ENCODE measurements around the gene S100A7. TPM values are rescaled to one million over a fixed set of nuclear protein-coding genes. Genes with fewer than 3 reads are reported as not detected.

S100A7 gene
- total and polyA plus RNA-seq, 2 of the 4 experiments (the other 2 are of a cell fraction), result not detected

- intact Hi-C loops (cut with micrococcal nuclease), result loop anchor here (10.0 kb wide), 1 partner anchor 478 kb away; the partner anchor contains the start of gene RAB13
- H3K9me3 ChIP-seq (ENCODE audit: control insufficient read depth, insufficient read depth, low read length), result no peaks in the 10 kb centered on the region
- POLR2A ChIA-PET (ENCODE audit: unreplicated experiment), result interaction anchor here (1.1 kb wide), 1 partner anchor 111 kb away, joined by 3 read pairs; no protein-coding TSS in a partner anchor
- H3K14ac ChIP-seq (replicated peaks; ENCODE audit: low read depth, low read length), result peak overlapping the region; percentile 55
- peak overlapping the region; percentile 98 for H2AK5ac ChIP-seq (ENCODE audit: low read depth, low read length)
- peak overlapping the region; percentile 91 for H3K27ac ChIP-seq (ENCODE audit: insufficient read depth, low read length)
- peak overlapping the region; percentile 86 for H2BK20ac ChIP-seq (ENCODE audit: low read depth, low read length)
- peak overlapping the region; percentile 36 for H3K56ac ChIP-seq (ENCODE audit: extremely low read depth, insufficient read depth, low read length)
- H2BK5ac ChIP-seq (ENCODE audit: low read depth, low read length, poor library complexity, severe bottlenecking), result peak overlapping the region; percentile 54
- ATAC-seq (ENCODE audit: low read depth), result peak; percentile 86
- H4K8ac ChIP-seq (ENCODE audit: low read depth in 2 of 2, low read length in 2 of 2), result peak overlapping the region; percentile 79 to 82
- H3K4ac ChIP-seq (ENCODE audit: low read depth, low read length), result peak overlapping the region; percentile 86
- peaks cover 12% of the 10 kb centered on the region for H3K9me1 ChIP-seq (ENCODE audit: insufficient read depth, low read length)
- WGBS, 2 experiments (ENCODE audit: extremely low coverage in 2 of 2, insufficient read length in 1 of 2), result 0% methylated on average over 1 of the region's 7 CpGs; no CpG with 5 or more reads in 1 of the 2 experiments
- H3K4me1 ChIP-seq (ENCODE audit: control insufficient read depth, insufficient read depth, low read length), result peaks cover 23% of the 10 kb centered on the region
- H4K5ac ChIP-seq (ENCODE audit: low read depth, low read length), result peak overlapping the region; percentile 27; the same call in 1 of the 2 replicates
- DNase-seq, result peak; percentile 91
- H3K4me2 ChIP-seq (ENCODE audit: low read depth, low read length), result peak overlapping the region; percentile 51
- H4K91ac ChIP-seq (ENCODE audit: insufficient read depth, low read depth, low read length), result peak overlapping the region; percentile 81
- CTCF ChIA-PET, result interaction anchor here (0.9 to 2.4 kb wide), 5 partner anchors 11 to 121 kb away, joined by 3 to 11 read pairs (median 4); partner anchors contain the start of genes S100A1 and S100A13
- H3K9ac ChIP-seq (ENCODE audit: low read depth, low read length), result peak overlapping the region; percentile 23
- H3K36me3 ChIP-seq (ENCODE audit: control insufficient read depth, insufficient read depth, low read length), result no peaks in the 10 kb centered on the region
- peak overlapping the region; percentile 85 for H2BK120ac ChIP-seq (ENCODE audit: low read depth, low read length)
- peak overlapping the region; percentile 86 for H2AFZ ChIP-seq (replicated peaks; ENCODE audit: low read length, poor library complexity)
- peak overlapping the region; percentile 35 for H3K23ac ChIP-seq (ENCODE audit: low read depth, low read length)
- H3K79me1 ChIP-seq (ENCODE audit: low read depth in 1 of 2, low read length in 2 of 2), result peaks cover 0 to 4% of the 10 kb centered on the region in 2 experiments; a peak in 1 of 4 replicates
- in situ Hi-C loops (cut with MboI; ENCODE audit: low sequenced_read_pairs), result loop anchor here (5.0 kb wide), 1 partner anchor 240 kb away; no protein-coding TSS in a partner anchor
- H2AK9ac ChIP-seq (replicated peaks; ENCODE audit: low read depth, low read length, poor library complexity), result peak overlapping the region; percentile 91
- no peaks in the 10 kb centered on the region; the same call in 1 of the 2 replicates for H3K27me3 ChIP-seq (ENCODE audit: control insufficient read depth, insufficient read depth, low read length)
- BruUV-seq (replicated peaks), result no TSS peak
- no peak overlapping the region for H3K4me3 ChIP-seq (ENCODE audit: insufficient read depth, low read depth, low read length)
- dilution Hi-C loops (cut with HindIII; ENCODE audit: low sequenced_read_pairs, unreplicated experiment), result no loop called here
- no peaks in the 10 kb centered on the region for H4K20me1 ChIP-seq (ENCODE audit: insufficient read depth, low read length)
- peak overlapping the region; percentile 46; the same call in 1 of the 2 replicates for H3K18ac ChIP-seq (ENCODE audit: low read depth, low read length)
- peak overlapping the region; percentile 54; the same call in 2 of the 3 replicates for H2BK15ac ChIP-seq (ENCODE audit: low read depth, low read length)
- 0 out of 2 replicates have a peak, but pooled peaks have one; percentile 12 for TF ChIP-seq RAD21 (IDR thresholded peaks at IDR 0.05; ENCODE audit: low read length)
- TF ChIP-seq FOS (IDR thresholded peaks at IDR 0.05; ENCODE audit: low read depth, low read length), result peak; percentile 48
- TF ChIP-seq CHD1 (IDR thresholded peaks at IDR 0.05; ENCODE audit: low read depth, low read length), result no peak
- TF ChIP-seq CTCF (conservative IDR thresholded peaks at IDR 0.05; ENCODE audit: low read depth, low read length), result no peak
- peak; percentile 42; the same call in 1 of the 2 replicates for TF ChIP-seq BHLHE40 (IDR thresholded peaks at IDR 0.05; ENCODE audit: low read depth, low read length)
- no peak for TF ChIP-seq USF2 (IDR thresholded peaks at IDR 0.05; ENCODE audit: low read depth, low read length)
- TF ChIP-seq CEBPB (IDR thresholded peaks at IDR 0.05; ENCODE audit: low read depth, low read length), result 0 out of 2 replicates have a peak, but pooled peaks have one; percentile 22
- TF ChIP-seq RCOR1 (IDR thresholded peaks at IDR 0.05; ENCODE audit: insufficient replicate concordance, low read length), result no peak
- TF ChIP-seq POLR2A (IDR thresholded peaks at IDR 0.05; ENCODE audit: low read depth, low read length), result no peak
- no peak; the same call in 1 of the 2 replicates for TF ChIP-seq MAZ (IDR thresholded peaks at IDR 0.05; ENCODE audit: borderline replicate concordance, low read depth, low read length)
- TF ChIP-seq SMC3 (IDR thresholded peaks at IDR 0.05; ENCODE audit: low read depth, low read length), result no peak
- no peak for TF ChIP-seq MXI1 (IDR thresholded peaks at IDR 0.05; ENCODE audit: borderline replicate concordance, low read depth, low read length)
- no peak for TF ChIP-seq ELK1 (IDR thresholded peaks at IDR 0.05; ENCODE audit: borderline replicate concordance, low read depth, low read length)
- no peak for TF ChIP-seq RFX5 (IDR thresholded peaks at IDR 0.05; ENCODE audit: low read depth, low read length)
Observed at GRCh38 chr1:153506831-153507413, 46.5 kb upstream of the S100A7 start.

Measured in IMR-90 (cell line).